ENCODE results near the gene FAM162A.
"Not testable (repeated sequence)": the region's sequence is repeated elsewhere in the genome, so short reads cannot be mapped to it uniquely, and the experiment has no call there.

Gene FAM162A

DNA sequence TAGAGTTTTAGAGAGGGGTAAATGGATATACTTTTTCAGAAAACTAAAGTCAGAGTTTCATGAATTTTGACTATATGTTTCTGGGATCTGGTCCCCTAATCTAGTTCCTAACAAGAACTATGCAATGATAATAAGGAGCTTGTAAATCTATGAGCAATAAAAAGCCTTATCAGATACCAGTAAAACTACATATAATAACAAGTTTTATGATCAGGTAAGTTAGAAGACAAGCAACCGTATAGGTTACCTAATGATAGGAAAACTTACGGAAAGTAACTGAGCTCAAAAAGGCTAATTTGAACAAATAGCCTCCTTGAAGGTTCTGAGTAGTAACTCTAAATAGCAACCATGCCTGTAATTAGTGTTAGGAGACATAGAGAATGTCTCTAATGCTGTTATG lies 22.0 kb upstream of the FAM162A start:
- TF ChIP-seq CTCF (IDR thresholded peaks at IDR 0.05; ENCODE audit: low read depth, low read length) = no peak
- in situ Hi-C loops (cut with HindIII; ENCODE audit: low sequenced_read_pairs) = no loop called here
- no peak for DNase-seq (ENCODE audit: low read depth, low spot score)
- no peak overlapping the region for H3K4me3 ChIP-seq (ENCODE audit: low read depth, low read length)

DNA sequence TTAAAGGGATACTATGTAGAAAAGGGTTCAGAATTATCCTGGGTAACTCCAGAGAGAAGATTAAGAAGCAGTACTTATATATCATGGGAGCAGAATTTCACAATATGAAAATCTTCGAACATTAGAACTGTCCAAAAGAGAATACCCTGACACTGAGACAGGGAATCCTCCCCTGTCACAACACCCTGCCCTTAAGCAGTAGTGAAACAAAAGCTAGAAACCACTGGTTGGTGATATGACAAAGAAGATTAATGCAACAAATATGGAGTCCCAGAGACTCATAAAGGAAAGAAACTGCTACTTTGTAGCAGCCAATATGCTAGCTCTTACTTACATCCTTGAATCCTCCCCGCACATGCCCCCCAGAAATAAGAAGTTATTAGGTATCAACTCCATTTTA lies 19.5 kb upstream of the FAM162A start:
- TF ChIP-seq CTCF (IDR thresholded peaks at IDR 0.05; ENCODE audit: low read depth, low read length) = no peak
- no peak overlapping the region for H3K4me3 ChIP-seq (ENCODE audit: low read depth, low read length)
- in situ Hi-C loops (cut with HindIII; ENCODE audit: low sequenced_read_pairs) = no loop called here
- no peak for DNase-seq (ENCODE audit: low read depth, low spot score)

DNA sequence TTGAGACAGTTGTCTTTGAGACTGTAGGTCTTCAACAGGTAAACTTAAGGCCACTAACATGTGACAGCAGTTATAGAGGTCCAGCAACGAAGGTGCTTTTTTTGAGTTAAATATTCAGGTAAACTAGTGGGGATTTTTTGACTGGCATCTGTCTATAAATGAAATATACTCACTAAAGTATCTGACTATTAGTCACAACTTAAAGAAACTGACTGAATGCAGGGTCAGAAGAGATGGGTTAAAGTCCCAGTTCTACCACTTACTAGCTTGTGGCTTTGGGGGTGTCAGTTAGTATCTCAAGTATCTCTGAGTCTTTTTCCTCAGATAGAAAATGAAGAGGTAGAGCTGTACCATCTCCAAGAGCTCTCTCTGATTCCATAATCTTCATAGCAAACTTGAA lies 18.9 kb upstream of the FAM162A start:
- H3K4me3 ChIP-seq (ENCODE audit: low read depth, low read length) = no peak overlapping the region
- in situ Hi-C loops (cut with HindIII; ENCODE audit: low sequenced_read_pairs) = no loop called here
- no peak for DNase-seq (ENCODE audit: low read depth, low spot score)
- no peak for TF ChIP-seq CTCF (IDR thresholded peaks at IDR 0.05; ENCODE audit: low read depth, low read length)

DNA sequence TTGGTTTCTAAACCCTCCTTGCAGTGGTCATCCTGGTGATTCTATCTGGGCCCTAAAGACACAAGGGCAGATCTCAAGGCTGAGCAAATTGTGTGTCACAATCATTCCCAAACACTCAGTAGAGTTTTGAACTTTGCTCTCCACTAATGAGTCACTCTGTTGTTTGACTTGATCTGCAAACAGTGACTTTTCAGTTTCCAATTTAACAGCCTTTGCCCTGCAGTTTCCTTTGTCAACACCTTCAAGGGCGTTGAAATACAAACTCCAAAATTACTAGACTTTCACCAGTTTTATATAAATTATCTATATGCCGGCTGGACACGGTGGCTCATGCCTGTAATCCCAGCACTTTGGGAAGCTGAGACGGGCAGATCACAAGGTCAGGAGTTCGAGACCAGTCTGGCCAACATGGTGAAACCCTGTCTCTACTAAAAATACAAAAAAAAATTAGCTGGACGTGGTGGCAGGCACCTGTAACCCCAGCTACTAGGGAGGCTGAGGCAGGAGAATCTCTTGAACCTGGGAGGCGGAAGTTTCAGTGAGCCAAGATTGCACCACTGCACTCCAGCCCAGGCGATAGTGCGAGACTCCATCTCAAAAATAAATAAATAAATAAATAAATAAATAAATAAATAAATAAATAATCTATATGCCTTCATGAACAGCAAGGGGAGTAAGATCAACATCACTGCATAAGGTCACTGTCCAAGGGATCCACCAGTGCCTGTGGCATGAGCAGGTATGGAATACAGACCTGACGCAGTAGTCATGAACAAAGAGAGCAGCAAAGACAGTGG lies 18.2 kb upstream of the FAM162A start:
- in situ Hi-C loops (cut with HindIII; ENCODE audit: low sequenced_read_pairs); H3K4me3 ChIP-seq (ENCODE audit: low read depth, low read length): not testable (repeated sequence)
- DNase-seq (ENCODE audit: low read depth, low spot score) = peak; percentile 16

- TF ChIP-seq CTCF (IDR thresholded peaks at IDR 0.05; ENCODE audit: low read depth, low read length) = no peak
- in situ Hi-C loops (cut with HindIII; ENCODE audit: low sequenced_read_pairs) = no loop called here
- DNase-seq (ENCODE audit: low read depth, low spot score) = no peak
- H3K4me3 ChIP-seq (ENCODE audit: low read depth, low read length) = no peak overlapping the region
These were observed 17.6 kb upstream of the FAM162A start for GRCh38 chr3:122366379-122366749.

DNA sequence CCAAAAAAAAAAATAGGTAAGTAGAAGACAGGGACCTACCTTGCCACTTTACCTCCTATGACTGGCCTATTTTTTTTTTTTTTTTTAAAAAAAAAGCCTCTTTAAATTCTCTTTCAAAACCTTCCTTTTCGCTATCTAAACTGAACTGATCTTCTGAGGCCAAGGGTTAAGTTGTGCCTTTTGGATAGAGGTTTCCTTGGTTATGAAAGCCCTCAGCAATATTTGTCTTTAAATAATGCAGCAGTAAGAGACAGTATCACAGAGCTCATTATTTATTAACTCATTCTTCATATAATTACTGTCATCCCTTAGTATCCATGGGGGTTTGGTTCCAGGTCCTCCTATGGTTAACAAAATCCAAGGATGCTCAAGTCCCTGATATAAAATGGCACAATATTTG lies 9.9 kb upstream of the FAM162A start:
- H3K4me3 ChIP-seq (ENCODE audit: low read depth, low read length) = no peak overlapping the region
- no peak for TF ChIP-seq CTCF (IDR thresholded peaks at IDR 0.05; ENCODE audit: low read depth, low read length)
- in situ Hi-C loops (cut with HindIII; ENCODE audit: low sequenced_read_pairs) = no loop called here
- DNase-seq (ENCODE audit: low read depth, low spot score) = no peak

- in situ Hi-C loops (cut with HindIII; ENCODE audit: low sequenced_read_pairs) = no loop called here
- H3K4me3 ChIP-seq (ENCODE audit: low read depth, low read length) = no peak overlapping the region
- TF ChIP-seq CTCF (IDR thresholded peaks at IDR 0.05; ENCODE audit: low read depth, low read length) = no peak
- no peak for DNase-seq (ENCODE audit: low read depth, low spot score)
These were observed 6.0 kb upstream of the FAM162A start for GRCh38 chr3:122377975-122378374.

All from astrocyte of the spinal cord (primary cell).